PC-9 (cell line): ENCODE data around the gene MRPS23.

Source experiments
- EZH2 ChIP-seq: fragments of 200-600 bp; sonication (generic); IDR thresholded peaks from 2 replicates; pipeline ENCODE4 v1.8.0; 2017; ENCODE audit warnings: antibody characterized with exemption, low read depth
- TF ChIP-seq, protein P1 (sequence below): fragments of 200-600 bp; sonication (generic); conservative IDR thresholded peaks from 2 replicates; pipeline ENCODE4 v1.6.1; 2017; ENCODE audit warnings: mixed run types, antibody characterized with exemption, mild to moderate bottlenecking, moderate library complexity

DNA sequence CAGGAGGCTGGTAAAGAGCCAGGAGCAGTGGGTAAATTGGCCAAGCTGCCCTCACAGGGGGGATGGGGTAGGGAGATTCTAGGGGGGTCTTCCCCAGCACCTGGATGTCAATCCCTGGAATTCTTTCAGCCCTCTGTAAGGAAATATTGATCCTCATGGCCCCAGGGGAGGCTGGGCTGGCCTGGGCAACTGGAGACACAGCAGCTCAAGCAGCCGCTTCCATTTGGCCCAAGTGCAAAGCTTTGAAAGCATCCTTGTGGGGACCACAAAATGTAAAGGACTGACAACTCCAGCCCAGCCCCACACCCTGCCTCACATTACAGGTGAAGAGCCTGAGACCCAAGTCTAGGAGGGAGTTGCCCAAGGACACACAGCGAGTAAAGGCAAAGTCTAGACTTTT is 39.4 kb upstream of the MRPS23 start:
- no peak for TF ChIP-seq EZH2
- TF ChIP-seq, protein P1, sequence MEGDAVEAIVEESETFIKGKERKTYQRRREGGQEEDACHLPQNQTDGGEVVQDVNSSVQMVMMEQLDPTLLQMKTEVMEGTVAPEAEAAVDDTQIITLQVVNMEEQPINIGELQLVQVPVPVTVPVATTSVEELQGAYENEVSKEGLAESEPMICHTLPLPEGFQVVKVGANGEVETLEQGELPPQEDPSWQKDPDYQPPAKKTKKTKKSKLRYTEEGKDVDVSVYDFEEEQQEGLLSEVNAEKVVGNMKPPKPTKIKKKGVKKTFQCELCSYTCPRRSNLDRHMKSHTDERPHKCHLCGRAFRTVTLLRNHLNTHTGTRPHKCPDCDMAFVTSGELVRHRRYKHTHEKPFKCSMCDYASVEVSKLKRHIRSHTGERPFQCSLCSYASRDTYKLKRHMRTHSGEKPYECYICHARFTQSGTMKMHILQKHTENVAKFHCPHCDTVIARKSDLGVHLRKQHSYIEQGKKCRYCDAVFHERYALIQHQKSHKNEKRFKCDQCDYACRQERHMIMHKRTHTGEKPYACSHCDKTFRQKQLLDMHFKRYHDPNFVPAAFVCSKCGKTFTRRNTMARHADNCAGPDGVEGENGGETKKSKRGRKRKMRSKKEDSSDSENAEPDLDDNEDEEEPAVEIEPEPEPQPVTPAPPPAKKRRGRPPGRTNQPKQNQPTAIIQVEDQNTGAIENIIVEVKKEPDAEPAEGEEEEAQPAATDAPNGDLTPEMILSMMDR, result no peak
